K562 (cell line): ENCODE results near the gene CCDC27. TPM values are rescaled to one million over a fixed set of nuclear protein-coding genes. Genes with fewer than 3 reads are reported as not detected.

Experiments used
- DPF2 ChIP-seq: fragments of 450-650 bp; IDR thresholded peaks from 2 replicates; pipeline ENCODE4 v1.6.1; 2016
- FOXJ2 ChIP-seq: fragments of 200-800 bp; sonication (Bioruptor generic); IDR thresholded peaks from 2 replicates; pipeline ENCODE4 v1.6.1; 2016; ENCODE audit warnings: missing genetic modification characterization, missing compliant biosample characterization
- FOXK1 ChIP-seq: sonication (generic); formaldehyde crosslinking; IDR thresholded peaks from 2 replicates; pipeline ENCODE4 v1.8.0; 2022; ENCODE audit warnings: missing genetic modification reagents, mild to moderate bottlenecking, borderline replicate concordance
- GATAD2B ChIP-seq: fragments of 450-650 bp; IDR thresholded peaks from 2 replicates; pipeline ENCODE4 v1.6.1; 2017; ENCODE audit warnings: mild to moderate bottlenecking, borderline replicate concordance
- HDAC1 ChIP-seq, 2 experiments: fragments of 450-650 bp; IDR thresholded peaks; 2 replicates each; pipeline ENCODE4 v1.6.1; 2016 to 2017; ENCODE audit warnings: inconsistent platforms in 1 of 2, mild to moderate bottlenecking in 1 of 2, moderate library complexity in 1 of 2
- IFI16 ChIP-seq: fragments of 250-450 bp; sonication (Bioruptor Pico); IDR thresholded peaks from 2 replicates; pipeline ENCODE4 v2.1.2; 2022; ENCODE audit warnings: mild to moderate bottlenecking, inconsistent platforms
- KDM1A ChIP-seq, 2 experiments: fragments of 450-650 bp; IDR thresholded peaks; 2 replicates each; pipeline ENCODE4 v1.6.1; 2016; ENCODE audit warnings: mild to moderate bottlenecking in 2 of 2
- NCOR1 ChIP-seq: fragments of 450-650 bp; IDR thresholded peaks from 2 replicates; pipeline ENCODE4 v1.6.1; 2016; ENCODE audit warnings: mild to moderate bottlenecking, moderate library complexity
- NELFE ChIP-seq: IDR thresholded peaks from 2 replicates; pipeline ENCODE4 v1.6.1; 2011; ENCODE audit warnings: mild to moderate bottlenecking; ENCODE audit not compliant: insufficient read depth, insufficient read length
- PHTF2 ChIP-seq: fragments of 250-450 bp; sonication (Bioruptor Pico); IDR thresholded peaks from 2 replicates; pipeline ENCODE4 v1.5.0; 2021; ENCODE audit warnings: mild to moderate bottlenecking
- POLR2AphosphoS2 ChIP-seq: IDR thresholded peaks from 2 replicates; pipeline ENCODE4 v1.6.1; 2012; ENCODE audit warnings: low read length, improper control_type of control experiment
- SNIP1 ChIP-seq: fragments of 450-650 bp; IDR thresholded peaks from 2 replicates; pipeline ENCODE4 v1.7.1; 2017; ENCODE audit warnings: low read depth, mild to moderate bottlenecking
- TGIF2 ChIP-seq: sonication (generic); formaldehyde crosslinking; IDR thresholded peaks from 2 replicates; pipeline ENCODE4 v1.8.1; 2022; ENCODE audit warnings: mild to moderate bottlenecking, missing genetic modification reagents, moderate library complexity
- WHSC1 ChIP-seq: IDR thresholded peaks from one replicate; pipeline ENCODE4 v1.6.1; 2012; ENCODE audit warnings: low read length, control low read depth, inconsistent platforms
- ZBED1 ChIP-seq: IDR thresholded peaks from 2 replicates; pipeline ENCODE4 v1.6.1; 2014
- ZNF79 ChIP-seq: fragments of 250-450 bp; sonication (Bioruptor Pico); IDR thresholded peaks from 2 replicates; pipeline ENCODE4 v1.4.0; 2020; ENCODE audit warnings: low read depth, mild to moderate bottlenecking, moderate library complexity
- polyA plus RNA-seq, 8 experiments: library from polyadenylated mRNA; depleted of rRNA in 4 of 8; stranded (reverse) in 5 of 8; unstranded in 3 of 8; fragments of >200 nt; fragmentation: Nextera tagmentation in 2 of 8; fragmentation: Illumina TruSeq in 1 of 8; extraction: Ambion mirVana in 2 of 8; extraction: Trizol in 1 of 8; gene quantifications; 2 replicates each; pipeline versions ENCODE4 v1.2.1 to v1.2.3, GENCODE V29; 2011 to 2014; ENCODE audit warnings: inconsistent platforms in 1 of 8, missing spikeins in 1 of 8
- total RNA-seq, 7 experiments: library from RNA; depleted of rRNA in 6 of 7; stranded (reverse); fragments of >200 nt in 6 of 7; fragmentation: Illumina TruSeq in 2 of 7; extraction: Trizol in 2 of 7; gene quantifications; 2 replicates each; pipeline versions ENCODE4 v1.2.1 to v1.2.3, GENCODE V29; 2011 to 2021; ENCODE audit warnings: low replicate concordance in 1 of 7
- TF ChIP-seq, protein P1 (sequence below): sonication (generic); formaldehyde crosslinking; IDR thresholded peaks from 2 replicates; pipeline ENCODE4 v1.8.1; 2023; ENCODE audit warnings: mild to moderate bottlenecking, missing genetic modification reagents
- TF ChIP-seq, protein P2 (sequence below): fragments of 250-450 bp; sonication (Bioruptor Pico); IDR thresholded peaks from 2 replicates; pipeline ENCODE4 v1.4.0; 2020
- TF ChIP-seq, protein P3 (sequence below): sonication (generic); formaldehyde crosslinking; IDR thresholded peaks from 2 replicates; pipeline ENCODE4 v1.9.0; 2022; ENCODE audit warnings: mild to moderate bottlenecking, missing genetic modification reagents
- TF ChIP-seq, protein P4 (sequence below): fragments of 250-450 bp; sonication (Bioruptor Pico); IDR thresholded peaks from 2 replicates; pipeline ENCODE4 v1.4.0; 2020; ENCODE audit warnings: borderline replicate concordance
- TF ChIP-seq, protein P5 (sequence below): fragments of 250-450 bp; sonication (Bioruptor Pico); IDR thresholded peaks from 2 replicates; pipeline ENCODE4 v1.8.0; 2021; ENCODE audit warnings: moderate library complexity, mild to moderate bottlenecking, inconsistent platforms

The CCDC27 gene
- total and polyA plus RNA-seq, 9 of the 15 experiments (the other 6 are each of a cell fraction or from before 2014, with no cell fraction given) = 0.01 to 0.04 TPM; not detected in 7

DNA sequence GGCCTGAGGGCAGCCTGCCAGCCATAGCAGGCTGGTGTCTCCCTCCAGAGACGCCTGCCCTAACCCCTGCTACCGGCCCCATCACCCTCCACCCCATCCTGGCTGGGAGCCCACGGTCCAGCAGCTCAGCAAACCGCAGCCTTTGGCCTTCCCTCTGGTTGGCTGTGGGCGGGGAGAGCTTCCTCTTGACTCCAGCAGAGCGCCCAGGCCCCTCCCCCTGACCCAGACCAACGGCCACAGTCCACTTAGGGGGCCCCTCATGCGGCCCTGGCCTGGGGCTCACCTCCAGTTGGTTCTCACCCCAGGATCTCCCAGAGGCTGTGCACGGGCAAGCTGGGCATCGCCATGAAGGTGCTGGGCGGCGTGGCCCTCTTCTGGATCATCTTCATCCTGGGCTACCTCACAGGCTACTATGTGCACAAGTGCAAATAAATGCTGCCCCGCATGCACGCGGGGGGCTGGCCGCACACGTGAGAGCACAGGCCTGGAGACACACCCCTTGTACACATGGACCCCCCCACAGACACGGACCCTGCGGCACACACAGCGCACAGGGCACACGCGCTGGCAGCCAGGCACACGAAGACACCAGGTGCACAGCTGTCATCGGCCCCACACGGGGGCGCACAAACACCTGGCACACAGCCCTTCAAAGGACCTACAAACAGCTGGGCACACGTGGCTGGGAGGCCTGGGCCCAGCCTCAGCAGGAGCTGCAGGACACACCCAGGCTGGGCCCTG lies 23.4 kb downstream of the CCDC27 start (continued):
- TF ChIP-seq, protein P1, sequence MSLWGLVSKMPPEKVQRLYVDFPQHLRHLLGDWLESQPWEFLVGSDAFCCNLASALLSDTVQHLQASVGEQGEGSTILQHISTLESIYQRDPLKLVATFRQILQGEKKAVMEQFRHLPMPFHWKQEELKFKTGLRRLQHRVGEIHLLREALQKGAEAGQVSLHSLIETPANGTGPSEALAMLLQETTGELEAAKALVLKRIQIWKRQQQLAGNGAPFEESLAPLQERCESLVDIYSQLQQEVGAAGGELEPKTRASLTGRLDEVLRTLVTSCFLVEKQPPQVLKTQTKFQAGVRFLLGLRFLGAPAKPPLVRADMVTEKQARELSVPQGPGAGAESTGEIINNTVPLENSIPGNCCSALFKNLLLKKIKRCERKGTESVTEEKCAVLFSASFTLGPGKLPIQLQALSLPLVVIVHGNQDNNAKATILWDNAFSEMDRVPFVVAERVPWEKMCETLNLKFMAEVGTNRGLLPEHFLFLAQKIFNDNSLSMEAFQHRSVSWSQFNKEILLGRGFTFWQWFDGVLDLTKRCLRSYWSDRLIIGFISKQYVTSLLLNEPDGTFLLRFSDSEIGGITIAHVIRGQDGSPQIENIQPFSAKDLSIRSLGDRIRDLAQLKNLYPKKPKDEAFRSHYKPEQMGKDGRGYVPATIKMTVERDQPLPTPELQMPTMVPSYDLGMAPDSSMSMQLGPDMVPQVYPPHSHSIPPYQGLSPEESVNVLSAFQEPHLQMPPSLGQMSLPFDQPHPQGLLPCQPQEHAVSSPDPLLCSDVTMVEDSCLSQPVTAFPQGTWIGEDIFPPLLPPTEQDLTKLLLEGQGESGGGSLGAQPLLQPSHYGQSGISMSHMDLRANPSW (CRISPR knock-in tag) = no peak
- TF ChIP-seq, protein P2, sequence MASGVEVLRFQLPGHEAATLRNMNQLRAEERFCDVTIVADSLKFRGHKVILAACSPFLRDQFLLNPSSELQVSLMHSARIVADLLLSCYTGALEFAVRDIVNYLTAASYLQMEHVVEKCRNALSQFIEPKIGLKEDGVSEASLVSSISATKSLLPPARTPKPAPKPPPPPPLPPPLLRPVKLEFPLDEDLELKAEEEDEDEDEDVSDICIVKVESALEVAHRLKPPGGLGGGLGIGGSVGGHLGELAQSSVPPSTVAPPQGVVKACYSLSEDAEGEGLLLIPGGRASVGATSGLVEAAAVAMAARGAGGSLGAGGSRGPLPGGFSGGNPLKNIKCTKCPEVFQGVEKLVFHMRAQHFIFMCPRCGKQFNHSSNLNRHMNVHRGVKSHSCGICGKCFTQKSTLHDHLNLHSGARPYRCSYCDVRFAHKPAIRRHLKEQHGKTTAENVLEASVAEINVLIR (CRISPR knock-in tag) = no peak
- TF ChIP-seq, protein P3, sequence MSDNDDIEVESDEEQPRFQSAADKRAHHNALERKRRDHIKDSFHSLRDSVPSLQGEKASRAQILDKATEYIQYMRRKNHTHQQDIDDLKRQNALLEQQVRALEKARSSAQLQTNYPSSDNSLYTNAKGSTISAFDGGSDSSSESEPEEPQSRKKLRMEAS (CRISPR knock-in tag) = peak; percentile 99
- no peak for TF ChIP-seq IFI16 (CRISPR knock-in tag)
- TF ChIP-seq ZNF79 = no peak
- TF ChIP-seq SNIP1 = 0 out of 2 replicates have a peak, but pooled peaks have one; percentile 10
- peak; percentile 26; the same call in 1 of the 2 replicates for TF ChIP-seq DPF2
- no peak; the same call in 1 of the 2 replicates for TF ChIP-seq GATAD2B
- TF ChIP-seq, protein P4, sequence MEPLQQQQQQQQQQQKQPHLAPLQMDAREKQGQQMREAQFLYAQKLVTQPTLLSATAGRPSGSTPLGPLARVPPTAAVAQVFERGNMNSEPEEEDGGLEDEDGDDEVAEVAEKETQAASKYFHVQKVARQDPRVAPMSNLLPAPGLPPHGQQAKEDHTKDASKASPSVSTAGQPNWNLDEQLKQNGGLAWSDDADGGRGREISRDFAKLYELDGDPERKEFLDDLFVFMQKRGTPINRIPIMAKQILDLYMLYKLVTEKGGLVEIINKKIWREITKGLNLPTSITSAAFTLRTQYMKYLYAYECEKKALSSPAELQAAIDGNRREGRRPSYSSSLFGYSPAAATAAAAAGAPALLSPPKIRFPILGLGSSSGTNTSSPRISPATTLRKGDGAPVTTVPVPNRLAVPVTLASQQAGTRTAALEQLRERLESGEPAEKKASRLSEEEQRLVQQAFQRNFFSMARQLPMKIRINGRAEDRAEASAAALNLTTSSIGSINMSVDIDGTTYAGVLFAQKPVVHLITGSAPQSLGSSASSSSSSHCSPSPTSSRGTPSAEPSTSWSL (CRISPR knock-in tag) = no peak
- TF ChIP-seq NELFE = no peak
- TF ChIP-seq ZBED1 = no peak; the same call in 1 of the 2 replicates
- TF ChIP-seq WHSC1 = no peak
- no peak for TF ChIP-seq FOXJ2 (tag)
- peak in 1 of 2 experiments; percentile 87; a peak in 2 of 4 replicates for TF ChIP-seq KDM1A (IDR thresholded peaks at IDR 0.05)
- TF ChIP-seq TGIF2 (CRISPR knock-in tag) = no peak
- peak in 1 of 2 experiments; percentile 94; a peak in 2 of 4 replicates for TF ChIP-seq HDAC1 (IDR thresholded peaks at IDR 0.05)
- TF ChIP-seq PHTF2 (CRISPR knock-in tag) = peak; percentile 54; the same call in 1 of the 2 replicates
- TF ChIP-seq FOXK1 (CRISPR knock-in tag) = peak; percentile 85
- no peak for TF ChIP-seq POLR2AphosphoS2
- TF ChIP-seq, protein P5, sequence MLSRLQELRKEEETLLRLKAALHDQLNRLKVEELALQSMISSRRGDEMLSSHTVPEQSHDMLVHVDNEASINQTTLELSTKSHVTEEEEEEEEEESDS = no peak
- TF ChIP-seq NCOR1 = peak; percentile 57; the same call in 1 of the 2 replicates
